Body of pancreas (tissue), 4 donors: Measurements from ENCODE around the gene S1PR3.

ENCODE experiments used
- CTCF ChIP-seq, 7 experiments: fragments of 450-650 bp in 4 of 7; fragments of 200-600 bp in 3 of 7; sonication (generic) in 3 of 7; IDR thresholded peaks; one replicate each; pipeline ENCODE4 v1.5.1; 2016 to 2019; ENCODE audit warnings: antibody characterized with exemption in 7 of 7
- POLR2A ChIP-seq, 3 donors: fragments of 450-650 bp; IDR thresholded peaks; one replicate each; pipeline ENCODE4 v1.6.1; 2016; ENCODE audit warnings: antibody characterized with exemption in 3 of 3, mild to moderate bottlenecking in 2 of 3

- no peak for TF ChIP-seq POLR2A (IDR thresholded peaks at IDR 0.05)
- TF ChIP-seq CTCF (IDR thresholded peaks at IDR 0.05): no peak
Observed at GRCh38 chr9:88952086-88952615, 39.1 kb upstream of the S1PR3 start.
